Neural progenitor cell (in vitro differentiated cells): ENCODE data around the gene PITPNC1. TPM values are rescaled to one million over a fixed set of nuclear protein-coding genes. Genes with fewer than 3 reads are reported as not detected.
A peak's percentile ranks its signal among the peaks of the same experiment; 100 is the strongest.

Source experiments
- DNase-seq: peaks from one replicate; pipeline ENCODE4 v3.0.0-alpha.2; 2016; ENCODE audit warnings: low spot score
- H2AFZ ChIP-seq: fragments of 200-600 bp; sonication (generic); replicated peaks from 2 replicates; pipeline ENCODE4 v1.6.1; 2016; ENCODE audit warnings: antibody characterized with exemption
- H3F3A ChIP-seq: fragments of 200-600 bp; sonication (generic); 2 replicates; pipeline ENCODE4 v1.6.1; 2016; ENCODE audit warnings: antibody characterized with exemption, low read depth
- H3K27ac ChIP-seq: fragments of 200-600 bp; sonication (generic); 2 replicates; pipeline ENCODE4 v1.5.1; 2016; ENCODE audit warnings: mild to moderate bottlenecking
- H3K27me3 ChIP-seq: fragments of 200-600 bp; sonication (generic); 2 replicates; pipeline ENCODE4 v1.6.1; 2016; ENCODE audit warnings: mild to moderate bottlenecking, moderate library complexity
- H3K36me3 ChIP-seq: fragments of 200-600 bp; sonication (generic); 2 replicates; pipeline ENCODE4 v1.5.1; 2016
- H3K4me1 ChIP-seq: fragments of 200-600 bp; sonication (generic); 2 replicates; pipeline ENCODE4 v1.6.1; 2016; ENCODE audit warnings: mixed run types
- H3K4me2 ChIP-seq: fragments of 200-600 bp; sonication (generic); 2 replicates; pipeline ENCODE4 v1.6.1; 2016
- H3K4me3 ChIP-seq: fragments of 200-600 bp; sonication (generic); 2 replicates; pipeline ENCODE4 v1.5.1; 2016
- H3K79me2 ChIP-seq: fragments of 200-600 bp; sonication (generic); 2 replicates; pipeline ENCODE4 v1.6.1; 2016; ENCODE audit warnings: low read depth
- H3K9ac ChIP-seq: fragments of 200-600 bp; sonication (generic); 2 replicates; pipeline ENCODE4 v1.6.1; 2016
- H3K9me3 ChIP-seq: fragments of 200-600 bp; sonication (generic); 2 replicates; pipeline ENCODE4 v1.5.1; 2016; ENCODE audit warnings: low read depth
- H4K20me1 ChIP-seq: fragments of 200-600 bp; sonication (generic); 2 replicates; pipeline ENCODE4 v1.6.1; 2016; ENCODE audit warnings: low read depth
- H3K27ac Mint-ChIP-seq: 3 replicates; pipeline ENCODE4 v1.8.0; 2021; ENCODE audit warnings: mixed read lengths
- H3K27me3 Mint-ChIP-seq: 2 replicates; pipeline ENCODE4 v1.8.0; 2022; ENCODE audit warnings: low read depth, mild to moderate bottlenecking, inconsistent platforms, moderate library complexity, mixed read lengths; ENCODE audit not compliant: insufficient read depth
- H3K36me3 Mint-ChIP-seq: 3 replicates; pipeline ENCODE4 v1.8.0; 2021; ENCODE audit warnings: mixed read lengths
- H3K4me1 Mint-ChIP-seq: 3 replicates; pipeline ENCODE4 v1.8.0; 2021; ENCODE audit warnings: mixed read lengths
- H3K4me3 Mint-ChIP-seq: 3 replicates; pipeline ENCODE4 v1.8.0; 2021; ENCODE audit warnings: mild to moderate bottlenecking, moderate library complexity, mixed read lengths
- H3K9me3 Mint-ChIP-seq: 3 replicates; pipeline ENCODE4 v1.8.0; 2020; ENCODE audit warnings: mixed read lengths
- CTCF ChIP-seq: fragments of 200-600 bp; sonication (generic); IDR thresholded peaks from 2 replicates; pipeline ENCODE4 v1.5.1; 2017; ENCODE audit warnings: antibody characterized with exemption, mild to moderate bottlenecking
- EZH2 ChIP-seq: fragments of 200-600 bp; sonication (generic); IDR thresholded peaks from 2 replicates; pipeline ENCODE4 v1.6.1; 2017; ENCODE audit warnings: antibody characterized with exemption, mild to moderate bottlenecking, moderate library complexity
- EZH2phosphoT487 ChIP-seq: fragments of 200-600 bp; sonication (generic); IDR thresholded peaks from 2 replicates; pipeline ENCODE4 v1.6.1; 2017; ENCODE audit warnings: antibody characterized with exemption
- total RNA-seq: library from RNA; depleted of rRNA; stranded (reverse); fragments of >200 nt; gene quantifications from 2 replicates; pipeline ENCODE4 v1.2.3, GENCODE V29; 2015; ENCODE audit warnings: low replicate concordance

PITPNC1 gene
- total RNA-seq, 1 donor from 2014 or later: 8.1 TPM

DNA sequence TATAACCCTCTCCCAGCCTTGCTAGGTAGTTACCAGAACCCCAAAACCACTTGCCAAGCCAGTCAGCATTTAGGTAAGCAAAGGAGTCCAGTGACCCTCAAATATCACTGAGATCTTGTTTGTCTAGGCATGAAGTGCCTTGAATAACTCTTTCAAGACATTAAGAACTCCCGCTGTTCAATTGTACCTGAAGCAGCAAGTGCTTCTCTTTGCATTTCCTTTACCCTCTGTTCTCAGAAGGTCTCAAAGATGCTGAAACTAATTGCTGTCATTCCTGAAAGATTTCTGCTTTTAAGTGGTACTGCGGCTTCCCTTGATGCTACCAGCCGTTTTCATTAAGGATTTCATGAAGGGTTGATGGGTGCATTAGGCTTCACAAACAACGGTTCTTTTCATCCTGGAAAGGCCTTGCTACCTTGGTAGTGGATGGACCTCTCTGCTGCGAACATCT, 142.7 kb downstream of the PITPNC1 start:
- Histone ChIP-seq H3K27me3 (no peaks in the 10 kb centered on the region), H3K4me3 (no peak overlapping the region), H4K20me1 (no peaks in the 10 kb centered on the region), H3K27ac (peak overlapping the region; percentile 42), H3K36me3 (no peaks in the 10 kb centered on the region), H3F3A (peaks cover 33% of the 10 kb centered on the region), H3K4me1 (peaks cover 35% of the 10 kb centered on the region), H2AFZ (no peak overlapping the region), H3K9me3 (no peaks in the 10 kb centered on the region), H3K79me2 (no peaks in the 10 kb centered on the region), H3K9ac (no peak overlapping the region), H3K4me2 (peak overlapping the region; percentile 48)
- peaks cover 4% of the 10 kb centered on the region for H3K27me3 Mint-ChIP-seq
- TF ChIP-seq EZH2: no peak
- TF ChIP-seq CTCF: no peak
- no peak for TF ChIP-seq EZH2phosphoT487
- H3K4me1 Mint-ChIP-seq: peaks cover 52% of the 10 kb centered on the region
- DNase-seq: peak; percentile 29
- H3K9me3 Mint-ChIP-seq: peaks cover 2% of the 10 kb centered on the region
- H3K4me3 Mint-ChIP-seq: no peak overlapping the region
- no peak overlapping the region for H3K27ac Mint-ChIP-seq
- peaks cover 2% of the 10 kb centered on the region for H3K36me3 Mint-ChIP-seq

- Histone ChIP-seq H3K27ac (peak overlapping the region; percentile 42), H4K20me1 (no peaks in the 10 kb centered on the region), H3F3A (peaks cover 28% of the 10 kb centered on the region), H3K4me1 (peaks cover 35% of the 10 kb centered on the region), H3K9me3 (no peaks in the 10 kb centered on the region), H3K4me2 (peak overlapping the region; percentile 48), H2AFZ (no peak overlapping the region), H3K27me3 (no peaks in the 10 kb centered on the region), H3K79me2 (no peaks in the 10 kb centered on the region), H3K9ac (no peak overlapping the region), H3K36me3 (no peaks in the 10 kb centered on the region), H3K4me3 (no peak overlapping the region)
- H3K36me3 Mint-ChIP-seq: peaks cover 2% of the 10 kb centered on the region
- no peak for DNase-seq
- peaks cover 4% of the 10 kb centered on the region for H3K27me3 Mint-ChIP-seq
- no peak overlapping the region for H3K27ac Mint-ChIP-seq
- TF ChIP-seq EZH2: no peak
- no peak for TF ChIP-seq CTCF
- no peak for TF ChIP-seq EZH2phosphoT487
- peaks cover 47% of the 10 kb centered on the region for H3K4me1 Mint-ChIP-seq
- H3K9me3 Mint-ChIP-seq: peaks cover 2% of the 10 kb centered on the region
- H3K4me3 Mint-ChIP-seq: no peak overlapping the region
Measured at GRCh38 chr17:67520252-67520906, 143.3 kb downstream of the PITPNC1 start.

- Histone ChIP-seq H3F3A (peaks cover 23% of the 10 kb centered on the region), H3K27ac (no peak overlapping the region), H3K79me2 (no peaks in the 10 kb centered on the region), H3K9me3 (no peaks in the 10 kb centered on the region), H3K4me3 (no peak overlapping the region), H2AFZ (no peak overlapping the region), H4K20me1 (no peaks in the 10 kb centered on the region), H3K4me1 (peaks cover 35% of the 10 kb centered on the region), H3K36me3 (no peaks in the 10 kb centered on the region), H3K4me2 (peak overlapping the region; percentile 52), H3K9ac (no peak overlapping the region), H3K27me3 (no peaks in the 10 kb centered on the region)
- Mint-ChIP-seq H3K9me3 (peaks cover 2% of the 10 kb centered on the region), H3K27ac (no peak overlapping the region), H3K4me1 (peaks cover 39% of the 10 kb centered on the region), H3K36me3 (peaks cover 2% of the 10 kb centered on the region), H3K27me3 (peaks cover 4% of the 10 kb centered on the region), H3K4me3 (no peak overlapping the region)
- no peak for DNase-seq
- TF ChIP-seq EZH2phosphoT487 (no peak), CTCF (no peak), EZH2 (no peak)
Measured at GRCh38 chr17:67520916-67521774, 144.1 kb downstream of the PITPNC1 start.
